GM04503 (cell line): ENCODE results near the gene NUDT6.
"Not testable (repeated sequence)": the region's sequence is repeated elsewhere in the genome, so short reads cannot be mapped to it uniquely, and the experiment has no call there.

Source experiments
- DNase-seq: peaks from one replicate; pipeline ENCODE4 v3.0.0-alpha.2; 2012; ENCODE audit warnings: low read depth

Gene NUDT6, protein sequence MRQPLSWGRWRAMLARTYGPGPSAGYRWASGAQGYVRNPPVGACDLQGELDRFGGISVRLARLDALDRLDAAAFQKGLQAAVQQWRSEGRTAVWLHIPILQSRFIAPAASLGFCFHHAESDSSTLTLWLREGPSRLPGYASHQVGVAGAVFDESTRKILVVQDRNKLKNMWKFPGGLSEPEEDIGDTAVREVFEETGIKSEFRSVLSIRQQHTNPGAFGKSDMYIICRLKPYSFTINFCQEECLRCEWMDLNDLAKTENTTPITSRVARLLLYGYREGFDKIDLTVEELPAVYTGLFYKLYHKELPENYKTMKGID

DNA sequence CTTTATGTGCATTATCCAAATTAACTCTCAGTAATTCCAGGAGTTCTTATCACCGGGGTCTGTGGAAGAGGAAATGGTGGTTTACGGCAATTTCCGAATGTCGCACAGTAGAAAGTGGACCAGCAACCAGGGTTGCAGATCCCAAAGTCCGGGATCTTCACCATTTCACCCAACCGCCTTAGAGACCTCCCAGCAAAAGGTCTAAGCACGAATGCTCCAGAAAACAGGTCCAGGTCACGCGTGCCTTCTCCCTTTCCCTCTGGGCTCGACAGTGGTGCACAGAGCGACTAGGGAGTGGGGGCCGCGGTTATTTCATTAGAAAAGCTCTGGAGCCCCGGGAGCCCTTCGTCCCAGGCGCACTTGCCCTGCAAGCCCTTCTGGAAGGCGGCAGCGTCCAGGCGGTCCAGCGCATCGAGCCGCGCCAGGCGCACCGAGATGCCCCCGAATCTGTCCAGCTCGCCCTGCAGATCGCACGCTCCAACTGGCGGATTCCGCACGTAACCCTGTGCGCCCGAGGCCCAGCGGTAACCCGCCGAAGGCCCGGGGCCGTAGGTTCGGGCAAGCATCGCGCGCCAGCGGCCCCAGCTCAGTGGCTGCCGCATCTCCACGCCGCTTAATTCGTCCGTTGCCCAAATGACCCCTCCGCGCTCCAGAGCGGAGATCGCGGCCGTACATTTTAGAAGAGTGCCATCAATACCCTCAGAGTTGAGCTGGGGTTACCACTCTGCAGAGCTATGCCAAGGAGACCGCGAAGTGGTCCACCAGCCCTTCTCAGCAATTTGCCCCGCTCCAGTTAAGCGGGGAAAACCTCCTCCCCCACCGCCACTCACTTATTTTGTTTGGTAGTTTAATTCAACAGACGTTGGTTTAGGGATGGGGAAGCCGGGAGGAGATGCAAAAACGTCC lies at the start of gene NUDT6:
TSS of gene NUDT6 (minus strand) at position 627 of the 906 bp plus-strand sequence. CDS start at position 602, 25 bp downstream.
- DNase-seq: no peak

DNA sequence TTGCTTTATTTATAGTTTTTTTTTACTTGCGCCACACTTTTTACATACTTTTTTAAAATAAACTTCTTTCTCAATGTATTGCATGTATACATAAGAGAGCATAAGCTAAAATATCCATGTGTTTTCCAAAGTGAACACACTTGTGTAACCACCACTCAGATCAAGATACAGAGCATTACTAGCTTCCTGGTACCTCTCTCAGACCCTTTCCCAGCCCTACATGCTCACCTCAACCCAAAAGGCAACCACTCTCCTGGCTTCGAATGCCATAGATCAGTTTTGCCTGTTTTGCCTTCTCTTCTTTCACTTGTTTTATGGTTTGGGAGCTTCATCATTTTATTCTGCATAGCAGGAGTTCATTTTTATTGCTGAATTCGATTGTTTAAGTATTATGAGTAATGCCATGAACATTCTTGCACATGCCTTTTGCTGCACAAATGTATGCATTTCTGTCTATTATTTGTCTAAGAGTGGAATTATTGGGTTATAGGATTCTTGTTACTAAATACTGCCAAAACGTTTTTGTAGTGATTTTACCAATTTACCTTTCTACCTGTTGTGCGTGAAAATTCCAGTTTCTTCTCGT lies 45.9 kb upstream of the NUDT6 start:
- DNase-seq: no peak

DNA sequence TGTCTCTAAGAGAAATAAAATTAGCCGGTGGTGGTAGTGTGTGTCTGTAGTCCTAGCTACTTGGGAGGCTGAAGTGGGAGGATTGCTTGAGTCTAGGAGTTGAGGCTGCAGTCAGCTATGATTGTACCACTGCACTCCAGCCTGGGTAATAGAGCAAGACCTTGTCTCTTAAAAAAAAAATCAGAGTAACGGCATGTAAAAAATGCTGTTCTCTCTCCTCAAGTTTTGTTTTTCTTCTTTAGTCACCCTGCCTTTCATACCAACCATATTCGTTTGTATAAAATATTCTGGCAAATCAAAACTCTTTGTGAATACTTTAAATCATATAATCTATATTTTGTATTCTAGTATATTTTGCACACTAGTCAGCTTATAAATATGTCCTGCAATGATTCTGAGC lies 44.8 kb upstream of the NUDT6 start:
- no peak for DNase-seq

DNA sequence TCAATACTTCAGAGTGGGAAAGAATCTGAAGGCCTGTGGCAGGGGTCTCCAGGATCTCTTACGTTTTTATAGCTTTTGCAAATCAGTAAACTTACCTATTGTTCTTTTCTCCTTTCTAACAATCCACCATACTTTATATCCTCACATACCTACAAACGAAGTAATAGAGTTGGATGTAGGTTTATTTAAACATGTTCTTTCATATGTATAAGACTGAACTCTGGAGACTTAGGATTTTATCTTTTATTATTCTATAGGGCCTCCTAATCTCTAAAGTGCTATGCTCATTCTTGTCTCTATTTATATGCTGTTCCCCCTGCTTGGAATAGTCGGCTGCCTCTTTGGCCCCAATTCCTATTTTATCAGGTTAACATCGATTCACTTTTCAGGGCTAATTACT lies 43.8 kb upstream of the NUDT6 start:
- DNase-seq: no peak

DNA sequence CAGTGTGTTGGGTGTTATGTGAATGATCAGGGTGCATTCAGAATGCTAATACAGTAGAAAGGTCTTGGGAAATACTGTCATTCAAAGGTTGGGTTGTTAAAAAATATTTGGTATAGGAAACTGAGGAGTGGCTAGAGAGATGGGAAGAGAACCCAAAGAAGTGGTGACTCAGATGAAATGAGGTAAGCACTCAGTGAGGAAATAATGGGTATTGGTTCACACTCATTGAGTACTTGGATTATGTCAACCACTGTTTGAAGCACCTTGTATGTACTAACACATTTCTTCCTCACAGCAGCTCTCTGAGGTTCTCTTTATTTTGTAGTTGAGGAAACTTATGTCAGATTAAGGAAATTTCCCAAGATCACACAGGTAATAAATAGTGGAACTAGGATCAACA lies 40.8 kb upstream of the NUDT6 start:
- no peak for DNase-seq

DNA sequence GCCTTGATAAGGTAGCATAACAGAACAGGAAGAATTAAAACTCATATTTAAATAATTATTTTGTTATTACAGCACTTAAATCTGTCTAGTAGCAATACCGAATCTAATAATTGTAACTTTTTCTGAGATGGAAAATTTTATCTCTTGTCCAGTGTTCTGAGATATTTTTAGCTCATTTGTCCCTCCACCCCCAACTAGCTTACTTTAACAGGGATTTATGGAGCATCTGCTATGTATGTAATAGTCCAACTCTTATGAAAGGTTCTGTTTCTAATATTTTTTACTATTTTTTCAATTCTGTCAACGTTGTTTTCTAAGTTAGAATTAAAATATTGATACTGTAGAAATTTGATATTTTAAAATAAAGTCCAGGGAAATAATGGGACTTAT lies 38.2 kb upstream of the NUDT6 start:
- no peak for DNase-seq

DNA sequence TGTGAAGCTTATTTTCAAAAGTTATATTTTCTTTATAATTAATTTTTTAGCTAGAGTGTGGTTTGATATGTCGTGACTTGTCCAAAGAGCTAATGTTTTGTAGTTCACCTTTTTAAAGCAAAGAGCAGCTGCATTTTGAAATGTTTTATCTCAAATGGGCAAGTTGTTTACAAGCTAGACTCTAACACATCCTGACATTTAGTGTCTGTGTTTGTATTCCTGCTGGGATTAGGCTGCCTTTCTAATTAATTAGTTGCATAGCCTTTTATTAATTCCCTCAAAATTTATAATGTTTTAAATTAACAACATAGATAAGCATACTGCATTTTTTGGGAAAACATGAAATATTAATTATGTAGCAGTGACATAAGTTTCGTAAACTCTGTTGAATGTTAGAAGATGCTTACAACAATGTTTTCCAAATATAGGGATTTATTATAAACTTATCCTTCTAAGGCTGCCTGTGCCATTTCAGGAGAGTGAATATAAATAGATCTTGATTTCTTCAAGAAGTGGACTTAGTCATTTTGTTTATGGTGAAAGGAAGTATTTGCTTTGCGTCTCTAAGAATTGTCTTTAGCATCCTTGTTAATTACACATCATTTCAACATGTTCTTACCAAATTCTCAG lies 37.7 kb upstream of the NUDT6 start:
- no peak for DNase-seq

DNA sequence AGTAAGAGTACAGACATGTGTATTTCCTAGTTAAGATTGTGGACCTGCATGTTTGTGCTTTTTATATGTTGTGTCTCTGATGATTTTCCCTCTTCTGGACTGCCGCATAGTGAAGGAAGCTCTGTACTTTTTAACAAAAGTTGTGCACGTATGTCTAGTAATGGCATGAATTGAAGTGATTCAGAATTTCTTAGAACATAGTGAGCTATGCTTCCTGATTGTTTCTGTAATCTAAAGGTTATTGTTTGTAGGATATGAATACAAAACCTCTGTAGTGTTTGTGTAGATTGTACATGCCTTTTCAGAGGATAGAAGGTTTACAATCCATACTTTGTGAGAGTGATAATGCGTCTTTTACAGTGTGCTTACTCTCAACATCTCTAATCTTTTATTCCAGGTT lies 37.0 kb upstream of the NUDT6 start:
- no peak for DNase-seq

DNA sequence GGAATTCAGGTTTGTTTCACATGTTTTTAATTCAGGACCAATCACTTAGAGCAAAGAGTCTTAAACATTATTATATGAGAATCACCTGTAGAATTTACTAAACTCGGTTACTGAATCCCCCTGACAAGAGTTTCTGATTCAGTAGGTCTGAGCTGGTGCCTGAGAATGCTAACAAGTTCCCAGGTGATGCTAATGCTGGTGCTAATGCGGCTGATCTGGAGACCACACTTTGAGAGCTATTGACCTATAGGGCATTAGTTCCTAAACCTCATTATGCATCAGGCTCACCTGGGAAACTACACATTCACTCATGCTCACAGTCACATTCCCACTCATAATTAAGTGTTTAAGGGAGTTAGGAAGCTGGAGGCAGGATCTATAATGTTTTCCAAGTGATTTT lies 36.1 kb upstream of the NUDT6 start:
- no peak for DNase-seq

DNA sequence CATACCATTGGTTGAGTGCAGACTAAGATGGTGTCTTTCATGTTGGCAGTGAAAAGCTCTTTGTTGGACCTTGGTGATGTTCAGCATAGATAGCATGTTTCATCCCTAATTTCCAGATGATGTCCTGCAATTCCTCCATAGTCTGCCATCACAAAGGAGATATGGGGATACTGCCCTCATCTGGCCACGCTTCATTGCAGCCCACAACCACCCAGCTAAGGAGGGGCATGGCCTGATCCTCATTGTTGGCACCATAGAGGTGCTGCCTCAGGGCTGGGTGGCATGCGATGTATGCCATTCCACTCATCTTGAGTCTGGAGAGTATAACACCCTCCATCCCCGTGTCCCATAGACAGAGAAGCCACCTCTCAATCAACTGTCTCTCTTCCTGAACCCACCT lies 31.5 kb upstream of the NUDT6 start:
- no peak for DNase-seq

DNA sequence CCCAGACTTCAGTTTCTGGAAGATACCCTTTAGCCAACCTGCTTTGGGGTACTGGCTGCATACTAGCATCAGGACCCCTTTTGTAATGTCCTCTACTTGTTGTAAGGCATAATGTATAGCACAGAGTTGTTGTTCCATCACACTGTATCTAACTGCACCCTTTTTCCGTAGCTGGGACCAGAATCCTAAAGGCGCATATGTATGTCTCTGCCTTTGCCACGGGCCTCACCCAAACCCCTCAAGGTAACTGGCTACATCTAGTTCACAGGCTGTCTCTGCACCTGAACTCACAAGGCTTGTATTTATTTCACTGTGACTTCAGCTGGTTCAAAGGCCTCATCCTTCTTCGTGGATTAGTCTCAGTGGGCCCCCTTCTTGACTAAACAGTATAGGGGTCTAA lies 29.6 kb upstream of the NUDT6 start:
- DNase-seq: no peak

DNA sequence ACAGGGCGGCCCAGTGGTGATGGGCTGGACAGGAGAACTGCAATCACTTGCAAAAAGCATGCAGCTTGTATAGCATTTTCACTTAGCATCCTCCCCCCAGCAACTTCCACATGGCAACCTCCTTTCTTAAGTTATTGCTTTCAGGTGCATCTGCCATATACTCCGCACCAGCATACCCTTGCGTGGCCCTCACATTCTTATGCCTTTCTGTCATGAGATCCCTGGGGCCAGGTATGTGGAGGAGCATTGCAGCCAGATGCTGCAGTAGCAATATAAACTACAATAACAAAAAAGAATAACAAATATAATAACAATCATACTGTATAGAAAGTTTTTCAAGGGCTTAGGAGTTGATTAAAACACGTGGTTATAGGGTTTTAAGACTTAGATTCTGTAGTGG lies 26.3 kb upstream of the NUDT6 start:
- DNase-seq: no peak

DNA sequence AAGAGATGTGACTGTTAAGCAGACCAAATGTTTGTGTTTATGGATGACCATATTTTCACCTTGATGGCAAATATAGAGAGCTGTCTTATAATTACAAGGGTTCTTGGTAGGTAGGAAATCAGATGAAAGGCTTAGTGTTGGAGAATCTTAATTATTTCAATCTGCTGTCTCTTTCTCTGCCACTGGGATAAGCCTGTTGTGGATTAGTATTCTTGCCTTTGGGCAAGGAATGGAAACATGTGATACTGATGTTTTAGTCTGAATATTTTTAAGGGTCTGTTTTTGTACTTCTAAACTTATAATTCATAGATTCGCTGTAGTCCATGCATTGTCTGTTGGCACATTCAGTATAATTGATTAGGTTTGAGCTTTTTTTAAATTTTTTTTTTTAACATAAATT lies 23.7 kb upstream of the NUDT6 start:
- no peak for DNase-seq

DNA sequence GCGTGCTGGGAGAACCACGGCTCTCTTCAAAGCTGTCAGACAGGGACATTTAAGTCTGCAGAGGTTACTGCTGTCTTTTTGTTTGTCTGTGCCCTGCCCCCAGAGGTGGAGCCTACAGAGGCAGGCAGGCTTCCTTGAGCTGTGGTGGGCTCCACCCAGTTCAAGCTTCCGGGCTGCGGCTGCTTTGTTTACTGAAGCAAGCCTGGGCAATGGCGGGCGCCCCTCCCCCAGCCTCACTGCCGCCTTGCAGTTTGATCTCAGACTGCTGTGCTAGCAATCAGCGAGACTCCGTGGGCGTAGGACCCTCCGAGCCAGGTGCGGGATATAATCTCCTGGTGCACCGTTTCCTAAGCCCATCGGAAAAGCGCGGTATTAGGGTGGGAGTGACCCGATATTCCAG lies 22.7 kb upstream of the NUDT6 start:
- not testable (repeated sequence) for DNase-seq

DNA sequence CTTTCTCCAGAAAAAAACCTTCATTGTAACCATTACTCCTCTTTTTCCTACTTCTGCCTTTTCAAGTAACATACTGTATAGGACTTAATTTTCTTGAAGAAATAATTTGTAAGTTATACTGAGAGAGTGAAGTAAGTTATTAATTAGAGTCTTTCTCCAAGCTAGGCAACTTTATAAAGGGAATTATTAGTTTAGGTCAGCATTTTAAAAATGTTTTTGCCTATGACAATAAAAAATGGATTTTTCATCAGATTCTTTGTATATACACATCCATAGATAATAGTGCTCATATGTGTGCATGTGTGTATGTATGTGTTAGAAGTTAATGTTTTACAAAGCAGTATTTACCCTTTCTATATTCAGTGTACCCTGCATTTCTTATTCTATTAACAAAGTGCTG lies 10.4 kb upstream of the NUDT6 start:
- no peak for DNase-seq

DNA sequence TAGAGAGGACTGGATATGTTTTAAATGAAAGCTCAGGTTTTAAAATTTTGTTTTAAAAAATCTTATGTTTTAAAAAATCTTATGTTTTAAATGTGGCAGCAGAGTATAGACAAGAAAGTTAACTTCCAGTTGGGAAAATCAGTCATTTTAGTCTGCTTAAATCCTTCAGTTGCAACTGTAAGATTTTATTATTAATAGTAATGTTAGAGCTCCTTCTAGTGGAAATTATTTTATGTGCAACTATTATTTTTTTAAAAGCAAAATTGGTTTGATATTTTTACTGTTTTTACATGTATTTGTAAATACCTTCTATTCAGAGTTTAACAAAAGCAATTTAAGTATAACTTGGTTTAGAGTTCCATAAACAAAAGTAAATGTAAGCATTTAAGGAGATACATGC lies 8.5 kb upstream of the NUDT6 start:
- no peak for DNase-seq

DNA sequence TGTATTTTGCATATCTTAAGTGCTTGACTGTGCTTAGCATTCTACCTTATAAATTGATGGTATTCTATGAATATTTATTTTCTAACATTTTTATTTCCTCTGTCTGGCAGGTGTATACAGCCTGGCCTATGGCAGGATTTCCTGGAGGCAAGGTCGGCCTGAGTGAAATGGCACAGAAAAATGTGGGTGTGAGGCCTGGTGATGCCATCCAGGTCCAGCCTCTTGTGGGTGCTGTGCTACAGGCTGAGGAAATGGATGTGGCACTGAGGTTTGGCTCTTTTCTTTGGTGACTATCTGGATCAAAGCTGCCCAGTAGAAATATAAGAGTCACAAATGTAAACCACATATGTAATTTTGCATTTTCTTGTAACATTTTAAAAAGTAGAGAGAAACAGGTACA lies 6.5 kb upstream of the NUDT6 start:
- no peak for DNase-seq

DNA sequence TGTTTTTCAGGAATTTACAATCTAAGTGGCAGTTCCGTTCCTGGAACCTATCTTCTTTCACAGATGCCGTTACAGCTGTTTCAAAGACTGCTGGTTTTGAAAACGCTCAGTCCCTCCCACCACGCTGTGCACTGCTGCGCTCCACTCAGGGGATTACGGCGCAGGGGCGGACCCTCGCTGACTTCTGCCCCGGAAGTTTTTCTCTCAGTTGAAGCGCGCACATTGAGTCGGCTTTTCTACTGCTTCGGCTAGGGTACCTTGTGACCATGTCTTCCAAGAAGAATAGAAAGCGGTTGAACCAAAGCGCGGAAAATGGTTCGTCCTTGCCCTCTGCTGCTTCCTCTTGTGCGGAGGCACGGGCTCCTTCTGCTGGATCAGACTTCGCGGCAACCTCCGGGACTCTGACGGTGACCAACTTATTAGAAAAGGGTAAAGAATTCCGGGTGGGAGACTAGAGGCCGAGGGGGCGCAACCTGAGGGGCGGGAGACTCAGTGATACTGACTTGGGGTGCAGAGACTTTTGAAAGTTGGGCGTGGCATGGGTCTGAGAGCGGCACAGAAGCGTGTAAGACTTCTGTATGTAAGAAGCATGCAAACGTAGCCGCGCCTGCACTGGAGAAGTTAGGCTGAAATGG lies 597 bp upstream of the NUDT6 start:
- DNase-seq: no peak

DNA sequence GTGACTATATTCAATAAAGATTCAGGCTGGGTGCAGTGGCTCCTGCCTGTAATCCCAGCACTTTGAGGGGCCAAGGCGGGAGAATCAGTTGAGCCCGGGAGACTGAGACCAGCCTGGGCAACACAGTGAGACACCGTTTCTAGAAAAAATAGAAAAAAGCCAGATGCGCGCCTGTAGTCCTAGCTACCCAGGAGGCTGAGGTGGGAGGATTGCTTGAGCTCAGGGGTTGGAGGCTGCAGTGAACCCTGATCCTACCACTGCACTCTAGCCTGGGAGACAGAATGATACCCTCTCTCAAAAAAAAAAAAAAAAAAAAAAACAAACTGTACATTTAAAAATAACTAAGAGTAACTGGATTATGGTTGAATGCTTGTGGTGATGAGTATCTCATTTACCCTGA lies 1.1 kb downstream of the NUDT6 start:
- DNase-seq: no peak

DNA sequence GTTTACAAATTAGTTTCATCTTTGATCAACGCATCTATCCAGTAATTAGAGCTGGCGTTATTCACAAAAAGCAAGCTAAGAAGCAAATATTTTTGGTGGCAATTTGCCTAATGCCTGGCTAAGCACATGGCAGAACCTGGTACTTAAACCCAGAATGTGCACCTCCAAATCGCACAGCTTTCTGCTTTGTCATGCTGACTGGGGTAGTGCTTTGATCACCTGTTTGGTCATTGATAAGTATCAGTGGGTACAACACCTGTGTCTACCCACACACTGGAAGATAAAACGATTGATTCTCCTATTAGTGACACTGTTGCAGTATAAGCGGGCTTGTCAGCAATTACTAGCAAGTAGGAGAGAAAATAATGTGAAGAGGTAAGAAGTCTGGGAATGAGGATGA lies 1.9 kb downstream of the NUDT6 start:
- DNase-seq: no peak

DNA sequence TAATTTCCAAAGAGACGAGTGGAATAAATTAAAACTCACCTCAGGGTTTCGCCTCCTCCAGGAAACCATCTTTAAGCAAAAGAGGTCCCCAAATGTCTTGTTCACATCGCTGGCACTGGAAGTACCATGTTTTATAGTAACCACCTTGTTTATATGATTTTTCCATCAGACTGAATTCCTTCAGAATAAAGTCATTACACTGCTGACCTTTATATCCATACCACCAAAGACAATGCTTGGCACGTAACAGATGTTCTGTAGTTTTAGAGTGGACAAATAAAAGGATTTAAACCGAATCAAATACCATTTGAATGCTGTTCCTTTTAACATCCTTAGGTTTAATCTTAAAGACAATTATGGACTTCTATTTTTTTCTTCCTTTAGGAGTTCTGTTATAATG lies 4.7 kb downstream of the NUDT6 start:
- DNase-seq: no peak

DNA sequence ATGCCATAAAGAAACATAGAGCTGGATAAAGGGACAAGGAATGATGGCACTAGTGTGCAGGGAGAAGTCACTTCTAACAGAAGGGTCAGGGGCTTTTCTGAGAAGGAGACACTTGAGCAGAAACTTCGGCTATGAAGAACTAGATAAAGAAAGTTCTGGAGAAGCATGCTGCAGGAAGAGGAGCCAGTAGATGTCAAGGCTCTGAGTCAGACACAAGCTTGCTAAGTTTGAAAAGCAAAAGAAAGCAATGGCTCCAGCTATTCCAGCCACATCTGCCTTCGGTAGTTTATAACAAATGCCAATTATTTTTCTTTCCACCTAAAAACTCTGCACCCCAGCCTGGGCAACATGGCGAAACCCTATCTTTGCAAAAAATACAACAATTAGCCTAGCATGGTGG lies 7.5 kb downstream of the NUDT6 start:
- no peak for DNase-seq
